HUES48 (cell line): ENCODE data around the gene SEMA6C.
A peak's percentile ranks its signal among the peaks of the same experiment; 100 is the strongest.
"Not testable (repeated sequence)": the region's sequence is repeated elsewhere in the genome, so short reads cannot be mapped to it uniquely, and the experiment has no call there.

ENCODE experiments used
- H3K27ac ChIP-seq: one replicate; pipeline ENCODE4 v1.7.0; 2013; ENCODE audit warnings: low read depth, low read length, inconsistent platforms
- H3K27me3 ChIP-seq: 2 replicates; pipeline ENCODE4 v1.6.1; 2013; ENCODE audit warnings: mild to moderate bottlenecking, low read length; ENCODE audit not compliant: control insufficient read depth, insufficient read depth
- H3K36me3 ChIP-seq: 2 replicates; pipeline ENCODE4 v1.6.1; 2013; ENCODE audit warnings: low read length; ENCODE audit not compliant: control insufficient read depth, insufficient read depth
- H3K4me1 ChIP-seq: 2 replicates; pipeline ENCODE4 v1.6.1; 2013; ENCODE audit warnings: mild to moderate bottlenecking, low read length; ENCODE audit not compliant: control insufficient read depth, insufficient read depth
- H3K4me3 ChIP-seq: 2 replicates; pipeline ENCODE4 v1.5.1; 2013; ENCODE audit warnings: mild to moderate bottlenecking, low read depth, low read length
- H3K9ac ChIP-seq: 2 replicates; pipeline ENCODE4 v1.6.1; 2013; ENCODE audit warnings: mild to moderate bottlenecking, low read depth, low read length, moderate library complexity
- H3K9me3 ChIP-seq: 2 replicates; pipeline ENCODE4 v1.6.1; 2013; ENCODE audit warnings: low read length; ENCODE audit not compliant: control insufficient read depth, insufficient read depth

SEMA6C gene

GRCh38 chr1:151146412-151147131 lies at the start of gene SEMA6C:
Gene SEMA6C, minus strand, starts transcription at chr1:151146631. Its CDS starts 4,010 bp downstream, at chr1:151142621.
- peak within 1 kb of the TSS; percentile 57 for H3K27ac ChIP-seq
- no peaks in the 10 kb centered on the region for H3K36me3 ChIP-seq
- peaks cover 29% of the 10 kb centered on the region for H3K4me1 ChIP-seq
- peak within 1 kb of the TSS; percentile 76 for H3K4me3 ChIP-seq
- peaks cover 26% of the 10 kb centered on the region for H3K27me3 ChIP-seq
- H3K9me3 ChIP-seq: no peaks in the 10 kb centered on the region
- H3K9ac ChIP-seq: no peak within 1 kb of the TSS

GRCh38 chr1:151194894-151195594 lies 48.6 kb upstream of the SEMA6C start:
- not testable (repeated sequence) for H3K4me3 ChIP-seq, H3K27ac ChIP-seq, H3K9ac ChIP-seq, H3K27me3 ChIP-seq, H3K9me3 ChIP-seq, H3K36me3 ChIP-seq, H3K4me1 ChIP-seq

- Histone ChIP-seq H3K4me3 (no peak overlapping the region), H3K4me1 (peaks cover 6% of the 10 kb centered on the region; the same call in 1 of the 2 replicates), H3K9me3 (no peaks in the 10 kb centered on the region), H3K36me3 (no peaks in the 10 kb centered on the region), H3K27me3 (no peaks in the 10 kb centered on the region), H3K27ac (no peak overlapping the region), H3K9ac (no peak overlapping the region)
These were observed 47.4 kb upstream of the SEMA6C start for GRCh38 chr1:151193856-151194255.

- Histone ChIP-seq H3K4me1 (peaks cover 6% of the 10 kb centered on the region; the same call in 1 of the 2 replicates), H3K4me3 (no peak overlapping the region), H3K9ac (no peak overlapping the region), H3K9me3 (no peaks in the 10 kb centered on the region), H3K27me3 (no peaks in the 10 kb centered on the region), H3K27ac (no peak overlapping the region), H3K36me3 (no peaks in the 10 kb centered on the region)
These were observed 46.9 kb upstream of the SEMA6C start for GRCh38 chr1:151193304-151193703.

- H3K4me3 ChIP-seq: no peak overlapping the region
- H3K9me3 ChIP-seq: no peaks in the 10 kb centered on the region
- no peak overlapping the region for H3K9ac ChIP-seq
- no peaks in the 10 kb centered on the region for H3K36me3 ChIP-seq
- no peak overlapping the region for H3K27ac ChIP-seq
- no peaks in the 10 kb centered on the region for H3K27me3 ChIP-seq
- H3K4me1 ChIP-seq: no peaks in the 10 kb centered on the region
These were observed 45.6 kb upstream of the SEMA6C start for GRCh38 chr1:151192047-151192446.

GRCh38 chr1:151189637-151190445 lies 43.4 kb upstream of the SEMA6C start, which contains the start of gene VPS72:
Gene VPS72, minus strand, starts transcription at chr1:151190197. Its CDS starts 76 bp downstream, at chr1:151190121.
- Histone ChIP-seq H3K9ac (peak within 1 kb of the TSS; percentile 89), H3K4me1 (no peaks in the 10 kb centered on the region), H3K36me3 (peaks cover 12% of the 10 kb centered on the region), H3K4me3 (peak within 1 kb of the TSS; percentile 97), H3K27ac (peak within 1 kb of the TSS; percentile 90), H3K9me3 (no peaks in the 10 kb centered on the region), H3K27me3 (no peaks in the 10 kb centered on the region)

- not testable (repeated sequence) for H3K27me3 ChIP-seq, H3K27ac ChIP-seq, H3K9me3 ChIP-seq, H3K9ac ChIP-seq, H3K4me1 ChIP-seq
- Histone ChIP-seq H3K36me3 (peaks cover 24% of the 10 kb centered on the region), H3K4me3 (peak overlapping the region; percentile 97)
These were observed 42.2 kb upstream of the SEMA6C start for GRCh38 chr1:151188667-151189066.

- Histone ChIP-seq H3K27ac (no peak overlapping the region), H3K9ac (no peak overlapping the region), H3K4me3 (no peak overlapping the region), H3K4me1 (no peaks in the 10 kb centered on the region), H3K9me3 (no peaks in the 10 kb centered on the region), H3K27me3 (no peaks in the 10 kb centered on the region), H3K36me3 (peaks cover 37% of the 10 kb centered on the region)
These were observed 40.8 kb upstream of the SEMA6C start for GRCh38 chr1:151187205-151187604.

- no peaks in the 10 kb centered on the region for H3K9me3 ChIP-seq
- no peak overlapping the region for H3K9ac ChIP-seq
- no peak overlapping the region for H3K27ac ChIP-seq
- peaks cover 64% of the 10 kb centered on the region for H3K36me3 ChIP-seq
- H3K4me1 ChIP-seq: no peaks in the 10 kb centered on the region
- H3K27me3 ChIP-seq: no peaks in the 10 kb centered on the region
- H3K4me3 ChIP-seq: no peak overlapping the region
These were observed 37.8 kb upstream of the SEMA6C start for GRCh38 chr1:151184211-151184610.

- Histone ChIP-seq H3K27ac (no peak overlapping the region), H3K4me1 (no peaks in the 10 kb centered on the region), H3K9ac (no peak overlapping the region), H3K4me3 (no peak overlapping the region), H3K27me3 (no peaks in the 10 kb centered on the region), H3K36me3 (peaks cover 76% of the 10 kb centered on the region), H3K9me3 (no peaks in the 10 kb centered on the region)
These were observed 30.1 kb upstream of the SEMA6C start for GRCh38 chr1:151176514-151177045.
